HG03060 (cell line): Measurements from ENCODE around the gene NHSL2.
"Not testable (repeated sequence)": the region's sequence is repeated elsewhere in the genome, so short reads cannot be mapped to it uniquely, and the experiment has no call there.

Source experiments
- ATAC-seq: cut with Tn5 transposase; IDR thresholded peaks from one replicate; pipeline ENCODE4 v1.9.1; 2021; ENCODE audit warnings: low read depth, moderate number of reproducible peaks; ENCODE audit not compliant: unreplicated experiment

The NHSL2 gene

DNA sequence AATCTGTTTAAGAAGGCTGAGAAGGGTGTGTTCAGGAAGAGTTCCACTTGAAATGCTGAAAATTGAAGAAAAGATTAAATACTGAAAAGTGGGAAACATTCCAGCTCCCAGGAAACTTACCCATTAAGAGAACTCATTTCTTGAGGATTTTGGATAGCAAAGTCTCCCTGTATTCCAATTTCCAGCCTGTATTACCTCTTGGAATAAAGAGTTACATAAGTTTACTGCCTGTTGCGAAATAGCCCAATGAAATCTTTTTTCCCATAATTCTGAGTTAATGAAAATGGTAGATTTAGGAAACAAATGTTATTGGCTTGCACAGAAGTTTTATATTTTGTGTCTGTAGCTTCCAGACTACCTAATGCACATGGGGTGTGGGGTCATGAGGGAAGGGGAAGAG, 12.0 kb downstream of the NHSL2 start:
- no peak for ATAC-seq

DNA sequence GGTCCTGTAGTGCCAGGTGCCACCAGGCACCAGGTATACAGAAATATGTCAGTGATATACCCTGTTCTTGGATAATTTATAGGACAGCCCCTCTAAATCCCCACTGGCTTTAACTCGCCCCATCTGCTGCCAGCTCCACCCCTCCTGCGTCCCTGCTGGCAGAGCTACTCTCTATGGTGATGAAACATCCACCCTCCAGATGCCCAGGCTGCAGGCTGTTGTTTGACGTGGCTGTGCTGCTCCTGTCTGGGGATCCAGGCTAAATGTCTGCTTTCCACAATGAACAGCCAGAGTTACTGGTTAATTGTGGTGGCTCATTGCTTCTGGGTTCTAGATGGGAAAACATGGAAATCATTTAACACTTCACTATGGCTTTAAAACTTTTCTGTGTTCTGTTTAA, 12.9 kb downstream of the NHSL2 start:
- no peak for ATAC-seq

DNA sequence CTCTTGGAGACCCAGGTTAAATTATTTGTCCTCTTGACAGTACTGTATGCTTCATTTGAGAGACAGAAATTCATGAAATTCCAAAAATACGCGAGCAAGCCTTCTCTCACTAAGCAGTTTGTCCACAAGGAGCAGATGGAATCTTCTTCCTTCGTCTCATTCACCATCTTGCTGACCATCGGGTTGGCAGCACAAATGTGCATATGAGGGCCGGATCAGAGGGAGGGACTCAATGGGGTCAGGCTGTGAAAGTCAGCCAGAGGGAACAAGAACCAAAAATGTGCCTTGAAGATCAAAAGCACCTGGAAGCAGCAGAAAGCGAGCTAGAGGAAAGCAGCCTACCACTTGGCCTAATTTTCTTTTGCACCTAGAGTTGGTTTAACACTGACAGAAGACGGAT, 16.4 kb downstream of the NHSL2 start:
- ATAC-seq = no peak

DNA sequence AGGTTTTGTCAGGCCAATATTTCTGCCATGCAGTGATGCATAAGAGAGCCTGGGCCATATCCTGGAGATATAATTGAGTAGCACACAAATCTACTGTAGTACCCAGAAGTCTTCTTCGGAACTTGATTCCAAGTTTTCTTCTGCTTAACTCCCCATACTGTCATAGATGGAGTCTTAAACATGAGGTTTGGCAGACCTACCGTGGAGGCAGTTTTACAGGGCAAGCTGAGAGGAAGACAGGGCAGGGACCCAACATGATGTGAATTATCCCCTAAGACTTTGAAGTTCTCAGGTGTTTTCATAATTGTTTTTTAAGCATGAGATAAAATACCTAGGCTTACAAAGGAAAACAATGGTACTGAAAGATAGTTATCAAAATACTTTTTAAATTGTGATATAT, 18.2 kb downstream of the NHSL2 start:
- no peak for ATAC-seq

DNA sequence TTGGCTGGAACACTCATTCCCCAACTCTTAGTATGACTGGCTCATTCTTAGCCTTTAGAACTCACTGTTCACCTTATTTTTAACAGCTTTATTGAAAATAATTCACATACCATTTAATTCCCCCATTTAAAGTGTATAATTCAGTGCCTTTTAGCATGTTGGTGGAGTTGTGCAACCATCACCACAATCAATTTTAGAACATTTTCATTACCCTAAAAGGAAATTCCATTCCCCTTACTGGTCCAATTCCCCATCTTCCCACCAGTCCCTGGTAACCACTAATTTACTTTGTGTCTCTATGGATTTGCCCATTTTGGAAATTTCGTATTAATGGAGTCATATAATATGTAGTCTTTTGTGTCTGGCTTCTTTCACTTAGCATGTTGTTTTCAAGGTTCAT, 19.7 kb downstream of the NHSL2 start:
- ATAC-seq = no peak

DNA sequence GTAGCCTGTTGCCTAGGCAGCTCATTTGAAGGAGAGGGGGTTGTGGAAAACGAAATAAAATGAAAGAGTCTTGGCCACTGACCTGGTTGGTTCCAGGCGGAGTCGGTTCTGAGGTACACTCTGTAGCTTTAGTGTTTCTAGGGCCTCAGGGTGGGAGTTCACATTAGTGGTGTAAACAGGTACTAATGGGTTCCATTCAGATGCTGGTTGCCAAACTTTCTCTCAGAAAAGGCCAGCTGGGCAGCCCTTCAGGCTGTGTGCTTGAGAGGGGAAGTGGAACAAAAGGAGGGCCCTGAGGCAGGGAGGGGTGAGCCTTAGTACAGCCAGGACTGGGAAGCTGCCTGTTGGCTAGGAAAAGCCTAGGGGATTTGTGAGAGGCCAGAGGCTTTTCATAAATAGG, 24.8 kb downstream of the NHSL2 start:
- ATAC-seq = no peak

DNA sequence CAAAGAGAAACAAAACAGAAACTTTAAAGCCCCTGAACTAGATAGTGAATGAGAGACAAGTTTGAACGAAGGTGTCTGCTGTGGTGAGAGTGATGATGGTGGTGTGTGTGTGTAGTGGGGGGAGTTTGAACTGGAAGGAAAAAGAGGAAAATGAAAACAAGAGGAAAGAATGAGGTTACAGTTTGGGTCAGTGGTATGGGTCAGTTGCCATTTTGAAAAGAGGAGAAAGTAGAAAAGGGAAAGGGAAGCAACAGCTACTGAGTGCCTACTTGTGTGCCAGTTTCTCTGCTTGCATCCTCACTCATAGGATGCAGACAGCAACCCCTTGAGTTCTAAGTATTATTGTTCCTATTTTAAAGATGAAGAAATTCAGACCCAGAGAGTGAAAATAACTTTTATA, 26.0 kb downstream of the NHSL2 start:
- ATAC-seq = no peak

DNA sequence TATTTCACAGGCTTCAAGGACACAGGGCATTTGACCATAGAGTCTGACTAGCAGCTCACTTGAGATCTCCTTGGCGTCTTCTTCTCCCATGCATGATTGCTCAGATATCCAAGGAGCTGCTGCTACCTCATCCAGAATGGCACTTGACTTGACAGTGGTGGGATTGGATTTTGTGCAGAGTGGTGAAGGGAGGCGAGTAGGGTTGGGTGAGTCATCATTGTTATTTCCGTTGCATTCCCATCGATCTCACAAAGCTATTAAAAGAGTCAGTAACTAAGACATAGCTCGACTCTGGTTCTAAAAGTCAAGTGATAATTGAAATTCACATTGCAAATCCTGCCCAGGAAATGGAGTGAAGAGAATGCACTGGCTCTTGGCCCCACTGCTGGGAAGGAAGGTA, 27.7 kb downstream of the NHSL2 start:
- no peak for ATAC-seq

DNA sequence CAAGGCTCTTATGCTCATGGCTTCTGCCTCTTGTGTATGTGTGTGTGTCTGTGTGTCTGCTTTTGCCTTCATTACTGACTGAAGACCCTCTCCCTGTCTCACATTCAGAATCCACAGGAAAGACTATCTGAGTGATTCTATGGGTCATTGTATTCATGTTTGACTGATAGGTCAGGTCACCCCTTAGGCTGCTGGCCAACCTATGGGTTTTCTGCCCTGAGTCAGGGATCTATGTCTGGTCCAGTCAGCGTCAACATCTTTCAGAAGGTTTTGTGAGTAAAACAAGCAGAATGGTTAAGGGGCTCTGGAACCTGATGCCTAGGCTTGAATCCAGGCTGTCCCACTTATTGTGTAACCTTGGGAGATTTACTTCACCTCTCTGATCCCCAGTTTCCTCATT, 30.5 kb downstream of the NHSL2 start:
- ATAC-seq = no peak

DNA sequence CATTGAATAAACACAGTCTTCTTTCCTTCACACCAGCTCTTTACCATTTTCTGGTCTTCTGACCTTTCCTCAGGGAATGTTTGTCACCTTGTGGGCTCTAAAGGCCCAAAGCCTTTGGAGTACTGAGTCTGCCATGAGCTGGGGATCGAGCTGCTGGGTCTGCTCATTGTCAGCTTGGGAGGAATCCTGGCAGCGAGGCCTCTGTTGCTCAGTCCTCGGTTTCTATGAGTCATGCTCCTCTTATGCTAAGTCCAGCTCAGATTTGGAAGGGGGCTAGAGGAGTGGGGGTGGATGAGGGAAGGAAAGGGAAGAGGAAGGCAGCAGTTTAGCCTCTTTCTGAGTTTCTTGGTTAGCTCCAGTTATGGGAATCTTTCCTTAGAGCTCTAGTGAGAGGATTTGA, 31.1 kb downstream of the NHSL2 start:
- no peak for ATAC-seq

DNA sequence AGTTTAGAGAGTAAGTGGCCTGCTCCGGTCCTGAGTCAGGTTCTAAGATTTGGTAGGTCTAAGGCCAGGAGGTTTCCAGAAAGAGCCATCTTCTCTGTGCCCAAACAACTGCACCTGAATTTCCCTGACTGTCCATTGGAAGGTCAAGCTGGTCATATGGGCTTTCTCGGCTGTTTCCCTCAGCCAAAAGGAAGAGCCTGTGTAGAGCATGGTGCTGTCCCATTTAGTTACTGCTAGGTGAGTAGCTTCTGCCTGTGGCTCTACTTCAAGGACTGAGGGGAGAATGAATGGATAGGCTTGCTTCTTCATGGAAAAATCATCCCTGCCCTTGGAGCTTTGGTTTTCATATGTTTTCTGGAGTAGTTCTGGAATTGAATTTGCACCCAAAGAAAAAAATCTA, 33.7 kb downstream of the NHSL2 start:
- ATAC-seq = no peak

DNA sequence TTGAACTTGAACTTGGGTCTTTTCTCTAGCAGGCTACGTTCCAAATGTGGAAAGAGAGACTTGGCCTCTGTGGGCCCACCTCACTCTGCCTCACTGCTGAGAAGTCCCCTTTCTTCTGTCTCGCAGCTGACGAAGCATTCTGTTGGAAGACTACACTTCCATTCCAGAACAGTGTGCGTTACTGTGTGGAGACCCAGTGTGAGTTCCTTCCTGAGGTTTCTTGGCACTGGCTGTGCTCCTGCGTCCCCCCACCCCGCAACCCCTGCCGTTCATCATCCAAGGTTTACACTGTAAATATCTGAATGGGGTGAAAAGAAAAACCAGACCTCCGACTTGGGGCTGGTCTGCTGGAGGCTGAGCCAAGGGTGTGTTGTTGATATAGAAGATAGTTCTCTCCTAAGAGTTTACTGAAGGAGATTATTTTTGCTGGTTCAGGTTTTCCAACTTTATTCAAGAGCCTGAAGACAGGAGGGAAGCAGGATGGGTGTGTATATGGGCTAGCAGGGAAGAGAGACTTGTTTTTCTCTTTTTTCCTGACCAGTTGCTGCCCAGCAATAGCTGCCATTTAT, 34.7 kb downstream of the NHSL2 start:
- ATAC-seq = no peak

DNA sequence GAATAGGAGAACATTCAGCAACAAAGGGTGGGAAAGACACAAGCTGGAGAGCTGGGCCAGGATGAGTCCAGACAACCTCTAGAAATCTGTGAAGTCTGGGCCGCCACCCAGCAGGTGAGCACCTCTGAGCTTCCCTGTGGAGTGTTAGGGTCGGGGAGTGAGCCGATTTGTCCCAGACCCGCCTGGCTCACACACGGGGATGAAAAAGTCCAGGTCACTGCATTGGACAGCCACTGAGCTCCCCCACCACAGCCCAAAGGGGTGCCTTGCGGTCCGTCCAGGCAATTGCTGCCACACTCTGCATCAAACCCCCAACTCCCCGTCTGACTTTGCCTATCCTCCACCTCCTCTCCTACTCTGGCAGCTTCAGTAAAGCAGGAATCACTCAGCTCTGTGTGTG, 38.7 kb downstream of the NHSL2 start:
- ATAC-seq = no peak

DNA sequence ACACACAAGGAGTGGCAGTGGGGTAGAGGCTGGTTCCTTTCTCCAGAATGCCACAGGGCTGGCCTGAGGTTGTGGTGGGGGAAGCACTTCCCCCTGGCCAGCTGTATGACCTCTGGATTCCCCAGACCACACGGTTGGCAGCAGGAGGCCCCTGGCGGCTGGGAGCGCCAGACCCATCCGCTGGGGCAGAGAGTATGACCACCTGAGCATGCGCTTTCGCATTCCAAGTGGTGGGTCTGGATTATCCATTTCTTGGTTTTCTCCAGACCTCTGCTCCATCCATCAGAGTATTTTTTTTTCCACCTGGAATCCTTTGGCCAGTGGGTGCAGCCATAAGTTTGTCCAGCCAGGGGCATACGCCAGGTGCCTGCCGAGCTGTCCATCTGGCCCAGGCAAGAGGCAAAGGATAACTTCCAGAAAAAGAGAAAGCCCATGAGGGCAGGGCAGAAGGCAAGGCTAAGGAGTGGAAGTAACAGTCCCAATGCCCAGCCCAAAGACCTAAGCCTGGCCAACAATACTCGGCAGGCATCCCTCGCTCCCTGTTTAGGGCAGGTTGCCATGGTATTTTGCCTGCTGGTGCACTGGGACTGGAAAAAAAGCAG, 39.3 kb downstream of the NHSL2 start:
- no peak for ATAC-seq

DNA sequence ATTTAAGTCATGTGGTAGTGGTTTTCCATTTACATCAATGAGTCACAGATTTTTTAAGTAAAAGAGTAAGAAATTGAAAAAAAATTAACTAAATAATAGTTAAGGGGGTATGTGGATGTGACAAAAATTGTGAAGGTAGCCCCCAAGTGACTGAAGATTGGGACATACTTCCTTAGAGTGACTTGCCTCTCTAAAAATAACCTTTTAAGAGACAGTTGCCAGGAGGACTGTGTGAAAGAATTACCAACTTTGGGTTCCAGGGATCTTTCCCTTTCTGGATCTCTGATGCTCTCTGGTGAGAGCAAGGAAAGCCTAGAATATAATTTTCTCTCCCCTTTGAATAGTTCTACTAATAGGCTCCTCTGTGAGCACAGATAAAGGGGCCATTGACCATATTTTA, 42.7 kb downstream of the NHSL2 start:
- ATAC-seq = no peak

DNA sequence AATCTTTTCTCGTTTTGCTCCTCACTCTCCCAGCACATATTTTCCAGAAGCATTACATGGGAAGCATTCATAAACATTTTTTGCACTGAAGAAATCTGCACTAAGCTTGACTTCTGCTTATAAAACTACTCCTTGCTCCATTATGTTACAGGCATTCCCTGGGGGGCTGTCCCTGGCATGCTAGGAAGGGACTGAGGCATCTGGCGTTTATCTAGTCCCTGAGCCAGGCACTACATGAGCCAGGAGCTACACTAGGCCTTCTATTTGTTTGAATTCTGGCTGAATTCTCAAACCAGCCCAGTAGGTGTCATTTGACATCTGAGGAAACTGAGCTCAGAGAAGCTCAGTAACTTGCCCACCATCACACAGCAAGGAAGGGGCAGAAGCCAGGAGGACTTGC, 43.3 kb downstream of the NHSL2 start:
- no peak for ATAC-seq

DNA sequence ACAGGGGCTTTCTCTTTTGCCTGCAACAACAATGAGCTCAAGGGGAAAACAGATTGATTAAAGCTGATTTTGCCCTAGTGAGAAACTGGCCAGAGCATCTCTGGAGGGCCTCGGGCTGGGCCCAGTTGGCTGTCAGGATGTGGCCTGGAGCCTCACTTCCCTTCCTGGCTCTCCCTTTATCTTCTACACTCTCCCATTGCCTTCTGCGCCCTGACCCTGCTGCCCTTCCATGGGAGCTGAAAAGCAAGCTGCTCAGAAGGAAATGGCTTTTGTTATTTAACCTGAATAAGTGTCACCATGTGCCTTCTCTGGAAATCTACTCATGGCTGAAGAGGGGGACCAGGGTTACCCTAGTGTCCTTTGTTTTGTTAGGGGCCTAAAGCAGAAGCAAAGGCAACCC, 43.8 kb downstream of the NHSL2 start:
- ATAC-seq = no peak

DNA sequence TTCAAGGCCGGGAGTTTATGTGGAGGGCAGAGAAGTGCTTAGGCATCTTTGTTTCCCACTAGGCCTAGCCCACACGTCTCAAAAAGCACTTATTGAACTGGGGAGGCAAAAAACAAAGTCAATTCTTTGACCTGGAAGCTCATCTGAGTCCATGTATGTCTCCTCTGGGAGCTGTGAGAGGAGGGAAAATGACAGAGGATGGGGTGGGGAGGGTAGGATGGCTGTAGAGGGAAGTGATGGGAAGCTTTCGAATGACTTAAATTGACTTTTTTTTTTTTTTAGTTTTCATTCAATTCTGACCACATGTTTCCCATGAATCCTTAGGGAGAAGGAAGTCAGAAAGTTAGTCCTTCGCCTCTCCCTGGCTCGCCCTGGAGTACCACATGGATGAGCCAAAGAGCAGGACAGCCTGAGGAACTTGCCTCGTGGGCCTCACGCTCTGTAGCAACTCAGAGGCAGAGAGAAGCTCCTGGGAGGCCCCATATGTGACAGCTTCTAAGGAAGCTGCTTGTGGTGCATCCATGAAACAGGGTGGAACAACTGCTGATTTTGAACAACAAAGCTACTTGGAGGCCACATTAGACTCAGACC, 45.0 kb downstream of the NHSL2 start:
- ATAC-seq = no peak

DNA sequence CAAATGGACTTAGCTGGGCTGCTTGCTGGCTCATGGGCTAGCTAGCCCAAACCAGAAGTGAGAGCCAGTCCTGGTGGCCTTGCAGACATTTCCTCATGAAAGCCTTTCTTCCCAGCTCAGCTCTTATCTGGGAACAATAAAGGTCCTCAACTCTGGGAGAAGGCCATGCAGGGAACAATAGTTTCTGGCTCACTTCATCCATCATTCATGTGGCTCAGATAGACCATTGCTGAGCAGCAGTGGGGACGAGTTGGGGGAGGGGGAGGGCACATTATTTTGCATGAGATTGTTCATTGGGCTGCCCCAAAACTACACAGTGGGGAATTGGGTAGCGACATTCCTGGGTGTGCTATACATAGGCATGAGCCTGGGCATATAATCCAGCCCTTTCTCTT, 47.6 kb downstream of the NHSL2 start:
- ATAC-seq = no peak

DNA sequence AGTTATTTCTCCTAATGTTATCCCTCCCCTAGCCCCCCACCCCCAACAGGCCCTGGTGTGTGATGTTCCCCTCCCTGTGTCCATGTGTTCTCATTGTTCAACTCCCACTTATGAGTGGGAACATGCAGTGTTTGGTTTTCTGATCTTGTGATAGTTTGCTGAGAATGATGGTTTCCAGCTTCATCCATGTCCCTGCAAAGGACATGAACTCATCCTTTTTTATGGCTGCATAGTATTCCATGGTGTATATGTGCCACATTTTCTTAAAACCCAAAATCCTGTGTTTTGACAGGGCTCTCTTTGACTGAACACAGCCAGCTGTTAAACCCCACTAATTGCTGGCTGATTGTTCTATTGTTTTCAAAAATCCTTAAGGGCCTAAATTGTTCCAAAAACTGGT, 53.5 kb downstream of the NHSL2 start:
- not testable (repeated sequence) for ATAC-seq

DNA sequence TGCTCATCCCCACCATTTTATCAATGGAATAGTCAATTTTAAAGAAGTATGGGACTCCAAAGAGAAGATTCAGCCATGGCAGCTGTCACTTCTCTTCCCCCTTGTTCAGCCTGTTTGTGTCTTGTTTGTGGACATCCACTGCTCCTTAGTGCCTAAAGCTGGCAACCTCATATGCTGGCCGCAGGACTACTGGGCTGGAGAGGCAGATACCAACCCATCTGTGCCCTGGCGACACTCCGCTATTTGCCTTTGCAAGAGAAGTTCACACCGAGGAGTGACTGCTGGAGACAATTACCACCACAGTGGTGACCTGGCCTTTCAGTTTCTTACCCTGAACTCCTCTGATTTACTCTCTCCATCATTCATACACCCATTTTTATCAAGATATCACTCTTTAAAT, 64.3 kb downstream of the NHSL2 start:
- ATAC-seq = no peak

DNA sequence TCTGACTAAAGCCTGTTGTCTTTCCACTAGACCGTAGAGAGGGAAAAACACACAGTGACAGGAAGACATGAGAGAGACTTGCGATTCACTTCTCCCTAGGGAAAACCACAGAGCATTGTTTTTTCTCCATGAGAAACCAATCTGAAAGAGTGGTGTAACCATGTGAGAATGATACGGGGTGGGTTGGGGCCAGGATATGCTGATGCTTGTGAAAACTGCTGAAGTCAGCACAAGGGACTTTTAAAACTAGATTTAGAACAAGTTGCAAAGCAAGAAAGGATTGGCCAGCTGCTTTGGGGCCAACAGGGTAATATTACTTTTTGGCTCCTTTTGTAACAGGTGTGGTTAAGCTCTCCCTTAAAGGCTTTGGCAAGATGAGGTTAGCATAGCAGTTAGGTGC, 66.1 kb downstream of the NHSL2 start:
- no peak for ATAC-seq

DNA sequence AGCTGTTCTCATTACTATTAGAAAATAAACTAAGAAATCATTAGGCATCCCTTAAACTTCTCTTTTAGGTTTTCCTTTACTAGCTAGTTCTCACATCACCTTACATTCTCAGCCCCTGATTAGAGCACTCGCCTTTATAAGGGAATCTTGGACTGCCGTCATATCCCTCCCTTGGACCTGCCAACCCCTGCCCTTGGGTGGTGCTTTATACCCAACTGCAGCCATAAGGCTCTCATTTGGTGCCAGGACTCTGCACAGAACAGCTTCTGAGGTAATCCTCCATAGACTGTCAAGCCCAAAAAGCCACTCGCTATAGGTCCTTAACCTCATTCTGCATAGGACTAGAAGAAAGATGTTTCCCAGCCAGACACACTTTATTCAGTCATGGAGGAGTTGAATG, 67.5 kb downstream of the NHSL2 start:
- no peak for ATAC-seq
